ENCODE measurements around the gene LUZP2.

Gene LUZP2

GRCh38 chr11:24636291-24636629 lies 139.4 kb downstream of the LUZP2 start:
- no peak for DNase-seq

- no peak for DNase-seq
These were observed 140.7 kb downstream of the LUZP2 start for GRCh38 chr11:24637520-24637919.

GRCh38 chr11:24642648-24643047 lies 145.8 kb downstream of the LUZP2 start:
- DNase-seq, result no peak

- DNase-seq, result no peak
These were observed 148.7 kb downstream of the LUZP2 start for GRCh38 chr11:24645563-24645962.

- no peak for DNase-seq
These were observed 155.0 kb downstream of the LUZP2 start for GRCh38 chr11:24651873-24652272.

GRCh38 chr11:24653901-24654300 lies 157.0 kb downstream of the LUZP2 start:
- no peak for DNase-seq

GRCh38 chr11:24661331-24661730 lies 164.5 kb downstream of the LUZP2 start:
- DNase-seq, result no peak

- no peak for DNase-seq
These were observed 167.5 kb downstream of the LUZP2 start for GRCh38 chr11:24664399-24664798.

GRCh38 chr11:24667353-24667968 lies 170.6 kb downstream of the LUZP2 start:
- no peak for DNase-seq

GRCh38 chr11:24678703-24679348 lies 182.0 kb downstream of the LUZP2 start:
- DNase-seq, result no peak

- no peak for DNase-seq
These were observed 183.0 kb downstream of the LUZP2 start for GRCh38 chr11:24679821-24680351.

GRCh38 chr11:24683583-24683982 lies 186.7 kb downstream of the LUZP2 start:
- no peak for DNase-seq

GRCh38 chr11:24685821-24686220 lies 189.0 kb downstream of the LUZP2 start:
- DNase-seq, result no peak

- DNase-seq, result no peak
These were observed 190.8 kb downstream of the LUZP2 start for GRCh38 chr11:24687531-24688147.

GRCh38 chr11:24688981-24689380 lies 192.1 kb downstream of the LUZP2 start:
- no peak for DNase-seq

- no peak for DNase-seq
These were observed 200.8 kb downstream of the LUZP2 start for GRCh38 chr11:24697522-24698111.

GRCh38 chr11:24704716-24705115 lies 207.9 kb downstream of the LUZP2 start:
- DNase-seq, result no peak

- no peak for DNase-seq
These were observed 208.6 kb downstream of the LUZP2 start for GRCh38 chr11:24705474-24705873.

GRCh38 chr11:24708616-24709015 lies 211.8 kb downstream of the LUZP2 start:
- DNase-seq, result no peak

GRCh38 chr11:24709928-24710565 lies 213.2 kb downstream of the LUZP2 start:
- no peak for DNase-seq

- no peak for DNase-seq
These were observed 217.7 kb downstream of the LUZP2 start for GRCh38 chr11:24714601-24715000.

- DNase-seq, result no peak
These were observed 219.6 kb downstream of the LUZP2 start for GRCh38 chr11:24716403-24716802.

- no peak for DNase-seq
These were observed 226.4 kb downstream of the LUZP2 start for GRCh38 chr11:24723231-24723630.
